Naive thymus-derived CD4-positive, alpha-beta T cell (primary cell): Measurements from ENCODE around the gene NDFIP2. TPM values are rescaled to one million over a fixed set of nuclear protein-coding genes. Genes with fewer than 3 reads are reported as not detected.
A peak's percentile ranks its signal among the peaks of the same experiment; 100 is the strongest.

Source experiments
- ATAC-seq: fragments of 150-1000 bp; cut with Tn5 transposase; 2 replicates; pipeline ENCODE4 v1.10.0; 2021; ENCODE audit warnings: mild to moderate bottlenecking, moderate library complexity
- CTCF ChIA-PET: fragments of 350-600 bp; sonication (Branson Sonifier 250); formaldehyde crosslinking; loops from one replicate; lab custom pipeline; 2021; ENCODE audit warnings: antibody characterized with exemption; lab: Charles Lee
- POLR2A ChIA-PET: fragments of 350-600 bp; sonication (Branson Sonifier 250); formaldehyde crosslinking; loops from one replicate; lab custom pipeline; 2021; ENCODE audit warnings: antibody characterized with exemption, inconsistent platforms; lab: Charles Lee
- DNase-seq, 9 donors: peaks; one replicate each; pipeline versions ENCODE4 v3.0.0 to v3.0.0-alpha.2; 2020 to 2022; ENCODE audit warnings: mixed read lengths in 1 of 9
- H3K27ac ChIP-seq: one replicate; pipeline ENCODE4 v1.7.0; 2013; ENCODE audit warnings: mild to moderate bottlenecking, low read depth, low read length, moderate library complexity
- H3K27me3 ChIP-seq, 2 donors: one replicate each; pipeline ENCODE4 v1.7.0; 2013; ENCODE audit warnings: low read length in 2 of 2, mild to moderate bottlenecking in 2 of 2, moderate library complexity in 2 of 2; ENCODE audit not compliant: control insufficient read depth in 2 of 2, insufficient read depth in 2 of 2
- H3K36me3 ChIP-seq, 3 experiments: 1 replicate in 2 of 3; 2 replicates in 1 of 3; pipeline ENCODE4 v1.7.0; 2013; ENCODE audit warnings: low read length in 3 of 3, mild to moderate bottlenecking in 3 of 3, moderate library complexity in 1 of 3; ENCODE audit not compliant: insufficient read depth in 3 of 3, control insufficient read depth in 2 of 3
- H3K4me1 ChIP-seq, 2 donors: one replicate each; pipeline ENCODE4 v1.7.0; 2013; ENCODE audit warnings: low read length in 2 of 2, mild to moderate bottlenecking in 2 of 2, moderate library complexity in 1 of 2; ENCODE audit not compliant: control insufficient read depth in 2 of 2, insufficient read depth in 2 of 2
- H3K4me3 ChIP-seq: 2 replicates; pipeline ENCODE4 v1.7.0; 2013; ENCODE audit warnings: mild to moderate bottlenecking, low read length
- H3K9me3 ChIP-seq, 3 experiments: 1 replicate in 2 of 3; 2 replicates in 1 of 3; pipeline ENCODE4 v1.7.0; 2013; ENCODE audit warnings: low read length in 3 of 3; ENCODE audit not compliant: control insufficient read depth in 2 of 3
- H3K27ac Mint-ChIP-seq, 9 donors: one replicate each; pipeline ENCODE4 v1.8.0; 2020 to 2022; ENCODE audit warnings: mixed read lengths in 9 of 9, mild to moderate bottlenecking in 8 of 9, moderate library complexity in 5 of 9, inconsistent platforms in 2 of 9
- H3K27me3 Mint-ChIP-seq, 5 donors: one replicate each; pipeline ENCODE4 v1.8.0; 2021 to 2022; ENCODE audit warnings: mixed read lengths in 5 of 5, mild to moderate bottlenecking in 1 of 5
- H3K36me3 Mint-ChIP-seq, 5 donors: one replicate each; pipeline ENCODE4 v1.8.0; 2020 to 2022; ENCODE audit warnings: mixed read lengths in 5 of 5, mild to moderate bottlenecking in 3 of 5, inconsistent platforms in 1 of 5
- H3K4me1 Mint-ChIP-seq, 7 donors: one replicate each; pipeline ENCODE4 v1.8.0; 2020 to 2022; ENCODE audit warnings: mixed read lengths in 7 of 7, mild to moderate bottlenecking in 3 of 7, inconsistent platforms in 1 of 7
- H3K4me3 Mint-ChIP-seq, 10 donors: one replicate each; pipeline ENCODE4 v1.8.0; 2020 to 2022; ENCODE audit warnings: mild to moderate bottlenecking in 10 of 10, mixed read lengths in 10 of 10, moderate library complexity in 6 of 10, inconsistent platforms in 2 of 10
- H3K9me3 Mint-ChIP-seq, 11 donors: one replicate each; pipeline ENCODE4 v1.8.0; 2020 to 2022; ENCODE audit warnings: mixed read lengths in 11 of 11, mild to moderate bottlenecking in 4 of 11, inconsistent platforms in 1 of 11, moderate library complexity in 1 of 11
- intact Hi-C, 2 donors: fragments of 100-400 bp; cut with micrococcal nuclease; formaldehyde crosslinking; loops; one replicate each; pipeline ENCODE4 v1.15.1; 2023
- polyA plus RNA-seq, 2 donors: library from polyadenylated mRNA; unstranded; fragments of 300-500 nt; fragmentation: Illumina TruSeq; gene quantifications; one replicate each; pipeline ENCODE4 v1.2.3, GENCODE V29; 2021
- total RNA-seq, 6 experiments: library from RNA in 5 of 6; stranded (reverse) in 5 of 6; gene quantifications; 1 replicate in 5 of 6; 2 replicates in 1 of 6; pipeline ENCODE4 v1.2.3 and lab custom pipeline; 2021 to 2026

NDFIP2 gene
- total and polyA plus RNA-seq, 7 experiments from 2014 or later: 2.6 to 123 (median 5.3) TPM

DNA sequence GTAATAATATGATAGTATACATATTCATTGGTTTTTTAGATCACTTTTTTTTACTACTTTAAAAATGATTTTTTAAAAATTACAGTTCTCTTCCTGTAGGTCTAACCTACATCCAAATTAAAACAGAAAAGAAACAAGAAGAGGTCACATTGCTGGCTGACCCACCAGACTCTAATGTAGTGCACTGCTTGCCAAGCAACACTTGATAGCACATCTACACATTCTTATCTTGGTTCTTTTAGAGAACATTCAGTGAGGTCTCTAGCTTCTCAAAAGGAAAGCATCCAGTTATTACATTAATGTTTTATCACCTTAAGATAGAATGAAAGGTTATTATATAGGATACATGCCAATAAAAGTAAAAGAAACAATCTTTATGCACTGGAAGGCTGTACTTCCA is 35.6 kb downstream of the NDFIP2 start:
- no peak overlapping the region for H3K4me3 Mint-ChIP-seq
- CTCF ChIA-PET: interaction anchor here (0.5 to 2.3 kb wide), 4 partner anchors 25 to 1817 kb away, joined by 3 to 7 read pairs (median 3); no protein-coding TSS in a partner anchor
- peaks cover 0 to 4% (median 0%) of the 10 kb centered on the region in 11 donors for H3K9me3 Mint-ChIP-seq
- POLR2A ChIA-PET: no interaction called here
- Histone ChIP-seq H3K4me3 (no peak overlapping the region), H3K9me3 (no peaks in the 10 kb centered on the region), H3K36me3 (no peaks in the 10 kb centered on the region), H3K4me1 (no peaks in the 10 kb centered on the region), H3K27ac (no peak overlapping the region), H3K27me3 (no peaks in the 10 kb centered on the region)
- H3K27ac Mint-ChIP-seq: peak overlapping the region in 1 of 9 donors; percentile 34
- peaks cover 0 to 42% (median 0%) of the 10 kb centered on the region in 5 donors for H3K36me3 Mint-ChIP-seq
- DNase-seq (no peak), ATAC-seq (no peak)
- peaks cover 10 to 72% (median 11%) of the 10 kb centered on the region in 7 donors for H3K4me1 Mint-ChIP-seq
- H3K27me3 Mint-ChIP-seq: no peaks in the 10 kb centered on the region
- intact Hi-C loops: no loop called here

- no peaks in the 10 kb centered on the region for H3K27me3 Mint-ChIP-seq
- peaks cover 0 to 4% (median 0%) of the 10 kb centered on the region in 3 experiments for H3K36me3 ChIP-seq
- H3K4me1 ChIP-seq: no peaks in the 10 kb centered on the region
- H3K4me3 ChIP-seq: no peak overlapping the region
- peaks cover 0 to 42% (median 8%) of the 10 kb centered on the region in 5 donors for H3K36me3 Mint-ChIP-seq
- no peak overlapping the region for H3K27ac ChIP-seq
- H3K27ac Mint-ChIP-seq: peak overlapping the region in 1 of 9 donors; percentile 31
- CTCF ChIA-PET: no interaction called here
- ATAC-seq: no peak
- peaks cover 0 to 4% (median 0%) of the 10 kb centered on the region in 11 donors for H3K9me3 Mint-ChIP-seq
- no peaks in the 10 kb centered on the region for H3K27me3 ChIP-seq
- H3K9me3 ChIP-seq: no peaks in the 10 kb centered on the region
- POLR2A ChIA-PET: no interaction called here
- H3K4me1 Mint-ChIP-seq: peaks cover 0 to 65% (median 16%) of the 10 kb centered on the region in 7 donors
- no peak for DNase-seq
- intact Hi-C loops: no loop called here
- H3K4me3 Mint-ChIP-seq: peak overlapping the region in 1 of 10 donors; percentile 41
These were observed 38.3 kb downstream of the NDFIP2 start for GRCh38 chr13:79519255-79519654.

DNA sequence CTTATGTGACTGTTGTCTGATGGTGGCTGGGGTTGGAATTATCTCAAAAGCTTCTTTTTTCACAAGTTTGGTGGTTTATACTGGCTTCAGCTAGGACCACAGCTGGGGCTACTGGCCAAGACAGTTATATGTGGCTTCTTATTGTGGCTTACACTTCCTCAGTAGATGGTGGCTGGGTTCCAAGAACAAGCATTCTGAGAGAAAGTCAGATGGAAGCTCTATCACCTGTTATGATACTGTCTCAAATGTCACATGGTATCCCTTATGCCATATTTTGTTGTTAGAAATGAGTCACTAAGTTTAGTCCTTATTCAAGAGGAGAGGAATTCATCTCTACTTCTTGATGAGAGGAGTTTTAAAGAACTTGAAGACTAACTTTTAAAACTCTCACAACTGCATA is 41.6 kb downstream of the NDFIP2 start:
- Mint-ChIP-seq H3K4me3 (peak overlapping the region in 1 of 10 donors; percentile 84), H3K9me3 (peaks cover 0 to 3% (median 0%) of the 10 kb centered on the region in 11 donors), H3K36me3 (peaks cover 0 to 32% (median 8%) of the 10 kb centered on the region in 5 donors), H3K4me1 (peaks cover 0 to 41% (median 13%) of the 10 kb centered on the region in 7 donors), H3K27me3 (no peaks in the 10 kb centered on the region), H3K27ac (peak overlapping the region in 1 of 9 donors; percentile 91)
- H3K9me3 ChIP-seq: no peaks in the 10 kb centered on the region
- intact Hi-C loops: loop anchor here in 1 of 2 donors (1.0 to 10.0 kb wide), 7 partner anchors 18 to 328 kb away; partner anchors contain the start of gene NDFIP2
- H3K27ac ChIP-seq: no peak overlapping the region
- POLR2A ChIA-PET: no interaction called here
- no peak overlapping the region for H3K4me3 ChIP-seq
- CTCF ChIA-PET: no interaction called here
- peaks cover 0 to 15% (median 0%) of the 10 kb centered on the region in 3 experiments for H3K36me3 ChIP-seq
- no peaks in the 10 kb centered on the region for H3K27me3 ChIP-seq
- DNase-seq (peak in 1 of 9 donors; percentile 40), ATAC-seq (peak; percentile 74)
- peaks cover 0 to 7% of the 10 kb centered on the region in 2 donors for H3K4me1 ChIP-seq

GRCh38 chr13:79525064-79525857 is 44.3 kb downstream of the NDFIP2 start:
- Histone ChIP-seq H3K27ac (no peak overlapping the region), H3K4me3 (no peak overlapping the region), H3K36me3 (peaks cover 0 to 15% (median 0%) of the 10 kb centered on the region in 3 experiments), H3K27me3 (no peaks in the 10 kb centered on the region), H3K4me1 (peaks cover 0 to 7% of the 10 kb centered on the region in 2 donors), H3K9me3 (no peaks in the 10 kb centered on the region)
- ChIA-PET CTCF (no interaction called here), POLR2A (interaction anchor here (0.6 kb wide), 1 partner anchor 201 kb away, joined by 3 read pairs; no protein-coding TSS in a partner anchor)
- intact Hi-C loops: loop anchor here in 1 of 2 donors (10.0 kb wide), 1 partner anchor 330 kb away; no protein-coding TSS in a partner anchor
- Mint-ChIP-seq H3K4me1 (peaks cover 0 to 29% (median 8%) of the 10 kb centered on the region in 7 donors), H3K9me3 (no peaks in the 10 kb centered on the region), H3K27ac (no peak overlapping the region), H3K36me3 (peaks cover 0 to 26% (median 8%) of the 10 kb centered on the region in 5 donors), H3K27me3 (no peaks in the 10 kb centered on the region), H3K4me3 (no peak overlapping the region)
- peak; percentile 76 for ATAC-seq
- no peak for DNase-seq

- H3K27ac Mint-ChIP-seq: no peak overlapping the region
- H3K36me3 Mint-ChIP-seq: peaks cover 4 to 30% (median 4%) of the 10 kb centered on the region in 5 donors
- ChIA-PET CTCF (interaction anchor here (0.6 to 3.6 kb wide), 2 partner anchors 14 to 104 kb away, joined by 3 to 9 read pairs; no protein-coding TSS in a partner anchor), POLR2A (no interaction called here)
- ATAC-seq: no peak
- H3K27me3 Mint-ChIP-seq: no peaks in the 10 kb centered on the region
- H3K27ac ChIP-seq: no peak overlapping the region
- H3K4me3 Mint-ChIP-seq: no peak overlapping the region
- DNase-seq: no peak
- H3K4me1 ChIP-seq: peaks cover 0 to 7% of the 10 kb centered on the region in 2 donors
- no peaks in the 10 kb centered on the region for H3K9me3 Mint-ChIP-seq
- H3K9me3 ChIP-seq: no peaks in the 10 kb centered on the region
- H3K4me1 Mint-ChIP-seq: peaks cover 4 to 41% (median 16%) of the 10 kb centered on the region in 7 donors
- intact Hi-C loops: loop anchor here in 1 of 2 donors (10.0 kb wide), 1 partner anchor 333 kb away; no protein-coding TSS in a partner anchor
- H3K36me3 ChIP-seq: peaks cover 0 to 15% (median 0%) of the 10 kb centered on the region in 3 experiments
- H3K4me3 ChIP-seq: no peak overlapping the region
- no peaks in the 10 kb centered on the region for H3K27me3 ChIP-seq
These were observed 46.7 kb downstream of the NDFIP2 start for GRCh38 chr13:79527698-79528097.

DNA sequence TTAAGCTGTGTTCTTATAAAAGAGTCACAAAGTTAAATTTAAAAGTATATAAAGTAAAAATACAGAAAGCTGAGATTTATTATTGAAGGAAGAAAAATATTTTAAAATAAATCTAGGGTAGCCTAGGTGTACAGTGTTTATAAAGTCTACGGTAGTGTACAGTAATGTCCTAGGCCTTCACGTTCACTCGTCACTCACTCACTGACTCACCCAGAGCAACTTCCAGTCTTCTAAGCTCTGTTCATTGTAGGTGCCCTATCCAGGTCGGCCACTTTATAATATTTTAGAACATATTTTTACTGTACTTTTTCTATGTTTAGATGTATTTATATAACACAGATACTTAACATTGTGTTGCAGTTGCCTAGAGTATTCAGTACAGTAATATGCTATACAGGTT is 47.4 kb downstream of the NDFIP2 start:
- Histone ChIP-seq H3K4me1 (peaks cover 0 to 7% of the 10 kb centered on the region in 2 donors), H3K27me3 (no peaks in the 10 kb centered on the region), H3K4me3 (no peak overlapping the region), H3K36me3 (peaks cover 0 to 15% (median 0%) of the 10 kb centered on the region in 3 experiments), H3K9me3 (no peaks in the 10 kb centered on the region), H3K27ac (no peak overlapping the region)
- Mint-ChIP-seq H3K9me3 (no peaks in the 10 kb centered on the region), H3K36me3 (peaks cover 0 to 27% (median 4%) of the 10 kb centered on the region in 5 donors), H3K27ac (no peak overlapping the region), H3K4me1 (peaks cover 0 to 38% (median 15%) of the 10 kb centered on the region in 7 donors), H3K27me3 (no peaks in the 10 kb centered on the region), H3K4me3 (no peak overlapping the region)
- intact Hi-C loops: loop anchor here in 1 of 2 donors (10.0 kb wide), 1 partner anchor 334 kb away; no protein-coding TSS in a partner anchor
- DNase-seq (no peak), ATAC-seq (no peak)
- POLR2A ChIA-PET: no interaction called here
- CTCF ChIA-PET: interaction anchor here (3.6 kb wide), 1 partner anchor 104 kb away, joined by 9 read pairs; no protein-coding TSS in a partner anchor
